H1 (cell line): ENCODE results near the gene PDE1C. TPM values are rescaled to one million over a fixed set of nuclear protein-coding genes. Genes with fewer than 3 reads are reported as not detected.

Experiments used
- CTCF ChIA-PET: fragments of 300-600 bp; sonication (Branson Sonifier 250); formaldehyde crosslinking; loops from one replicate; lab custom pipeline; 2021; ENCODE audit not compliant: partially characterized antibody; lab: Charles Lee
- POLR2A ChIA-PET: fragments of 300-600 bp; sonication (Branson Sonifier 250); formaldehyde crosslinking; loops from one replicate; lab custom pipeline; 2021; ENCODE audit warnings: inconsistent platforms; ENCODE audit not compliant: partially characterized antibody; lab: Charles Lee
- DNase-seq, 2 experiments: peaks; one replicate each; pipeline versions ENCODE4 v3.0.0 to v3.0.0-alpha.2; 2010 to 2022; ENCODE audit warnings: low spot score in 2 of 2, low read depth in 1 of 2, mixed read lengths in 1 of 2
- FAIRE-seq: peaks from 2 replicates; lab custom pipeline; 2011; peaks lifted over from hg19 to GRCh38; lab: Jason Lieb, UNC
- H2AFZ ChIP-seq: 2 replicates; pipeline ENCODE4 v1.8.1; 2012; ENCODE audit warnings: low read length, inconsistent platforms
- H2AK5ac ChIP-seq: 2 replicates; pipeline ENCODE4 v1.6.1; 2013; ENCODE audit warnings: low read depth, low read length
- H2BK120ac ChIP-seq: replicated peaks from 2 replicates; pipeline ENCODE3; 2013; ENCODE audit warnings: low read depth, low read length, inconsistent platforms
- H2BK12ac ChIP-seq: 2 replicates; pipeline ENCODE4 v1.6.1; 2013; ENCODE audit warnings: low read depth, low read length
- H2BK15ac ChIP-seq: 2 replicates; pipeline ENCODE4 v1.6.1; 2013; ENCODE audit warnings: low read length
- H2BK20ac ChIP-seq: 2 replicates; pipeline ENCODE4 v1.6.1; 2013; ENCODE audit warnings: low read length
- H2BK5ac ChIP-seq: 2 replicates; pipeline ENCODE4 v1.6.1; 2013; ENCODE audit warnings: low read depth, low read length
- H3K14ac ChIP-seq: 2 replicates; pipeline ENCODE4 v1.6.1; 2013; ENCODE audit warnings: inconsistent platforms; ENCODE audit not compliant: insufficient read length
- H3K18ac ChIP-seq: 2 replicates; pipeline ENCODE4 v1.6.1; 2013; ENCODE audit warnings: low read length; ENCODE audit errors: extremely low read depth
- H3K23ac ChIP-seq: 2 replicates; pipeline ENCODE4 v1.6.1; 2013; ENCODE audit warnings: inconsistent platforms; ENCODE audit not compliant: insufficient read length
- H3K23me2 ChIP-seq: 2 replicates; pipeline ENCODE4 v1.6.1; 2013; ENCODE audit warnings: low read depth, low read length
- H3K27ac ChIP-seq: 2 replicates; pipeline ENCODE4 v1.6.1; 2011; ENCODE audit warnings: low read depth, low read length, inconsistent platforms
- H3K27me3 ChIP-seq, 4 experiments: replicated peaks in 1 of 4; 1 replicate in 1 of 4; 2 replicates in 3 of 4; pipeline versions ENCODE4 v1.6.1 to v1.8.1; 2011 to 2013; ENCODE audit warnings: low read length in 3 of 4, mild to moderate bottlenecking in 3 of 4, inconsistent platforms in 2 of 4, mixed read lengths in 2 of 4, moderate library complexity in 1 of 4; ENCODE audit not compliant: control insufficient read depth in 3 of 4, insufficient read depth in 3 of 4; ENCODE audit errors: extremely low read depth in 1 of 4
- H3K36me3 ChIP-seq, 4 experiments: 2 replicates each; pipeline versions ENCODE4 v1.6.1 to v1.8.1; 2011 to 2013; ENCODE audit warnings: mild to moderate bottlenecking in 4 of 4, low read length in 3 of 4, moderate library complexity in 2 of 4, control low read depth in 1 of 4, inconsistent platforms in 1 of 4; ENCODE audit not compliant: insufficient read depth in 4 of 4, control insufficient read depth in 2 of 4
- H3K4ac ChIP-seq: replicated peaks from 2 replicates; pipeline ENCODE3; 2013; ENCODE audit warnings: low read length, low read depth, mixed read lengths, inconsistent platforms; ENCODE audit not compliant: insufficient read length
- H3K4me1 ChIP-seq, 4 experiments: replicated peaks in 1 of 4; 1 replicate in 1 of 4; 2 replicates in 3 of 4; pipeline versions ENCODE4 v1.6.1 to v1.8.1; 2011 to 2013; ENCODE audit warnings: low read length in 3 of 4, inconsistent platforms in 2 of 4, mixed read lengths in 1 of 4; ENCODE audit not compliant: insufficient read depth in 4 of 4, control insufficient read depth in 3 of 4
- H3K4me2 ChIP-seq, 2 experiments: 2 replicates each; pipeline versions ENCODE4 v1.6.1 to v1.8.1; 2011 to 2013; ENCODE audit warnings: low read depth in 2 of 2, low read length in 2 of 2, control low read depth in 1 of 2, inconsistent platforms in 1 of 2, mild to moderate bottlenecking in 1 of 2; ENCODE audit not compliant: insufficient read depth in 1 of 2
- H3K4me3 ChIP-seq, 4 experiments: fragments of 200-600, 300-600 bp in 1 of 4; sonication (generic), shearing (Covaris generic), sonication (Bioruptor Twin) in 1 of 4; 2 replicates each; pipeline versions ENCODE4 v1.5.1 to v1.8.1; 2011 to 2016; ENCODE audit warnings: low read length in 4 of 4, low read depth in 3 of 4, control low read depth in 2 of 4, inconsistent platforms in 2 of 4, mild to moderate bottlenecking in 2 of 4, mixed read lengths in 1 of 4, moderate library complexity in 1 of 4; ENCODE audit not compliant: insufficient read depth in 2 of 4; ENCODE audit errors: extremely low read depth in 1 of 4
- H3K56ac ChIP-seq: replicated peaks from 2 replicates; pipeline ENCODE3; 2013; ENCODE audit warnings: low read depth, mild to moderate bottlenecking, mixed read lengths, low read length, inconsistent platforms; ENCODE audit not compliant: insufficient read length
- H3K79me1 ChIP-seq: 2 replicates; pipeline ENCODE4 v1.6.1; 2013; ENCODE audit warnings: low read depth, low read length, control low read depth
- H3K79me2 ChIP-seq, 2 experiments: 2 replicates each; pipeline versions ENCODE4 v1.6.1 to v1.8.1; 2012 to 2013; ENCODE audit warnings: low read length in 2 of 2, mild to moderate bottlenecking in 2 of 2, inconsistent platforms in 1 of 2; ENCODE audit not compliant: insufficient read depth in 2 of 2, control insufficient read depth in 1 of 2
- H3K9ac ChIP-seq, 4 experiments: replicated peaks in 1 of 4; 1 replicate in 1 of 4; 2 replicates in 3 of 4; pipeline versions ENCODE4 v1.6.1 to v1.8.1; 2011 to 2013; ENCODE audit warnings: low read depth in 3 of 4, low read length in 3 of 4, control low read depth in 2 of 4, mild to moderate bottlenecking in 2 of 4, moderate library complexity in 2 of 4, inconsistent platforms in 1 of 4; ENCODE audit errors: extremely low read depth in 1 of 4
- H3K9me3 ChIP-seq, 2 experiments: 2 replicates each; pipeline versions ENCODE4 v1.6.1 to v1.8.1; 2012 to 2013; ENCODE audit warnings: mild to moderate bottlenecking in 2 of 2, moderate library complexity in 2 of 2, control low read depth in 1 of 2, inconsistent platforms in 1 of 2, low read depth in 1 of 2, low read length in 1 of 2, mixed read lengths in 1 of 2; ENCODE audit not compliant: insufficient read depth in 2 of 2
- H4K20me1 ChIP-seq, 2 experiments: replicated peaks in 1 of 2; 2 replicates each; pipeline versions ENCODE3 to v1.8.1; 2011 to 2013; ENCODE audit warnings: inconsistent platforms in 2 of 2, low read length in 2 of 2, mild to moderate bottlenecking in 1 of 2; ENCODE audit not compliant: insufficient read depth in 2 of 2, control insufficient read depth in 1 of 2
- H4K5ac ChIP-seq: 2 replicates; pipeline ENCODE4 v1.6.1; 2013; ENCODE audit warnings: low read length, low read depth, mixed read lengths, inconsistent platforms; ENCODE audit not compliant: insufficient read length
- H4K8ac ChIP-seq: 2 replicates; pipeline ENCODE4 v1.8.0; 2013; ENCODE audit warnings: mild to moderate bottlenecking, moderate library complexity, low read length, inconsistent platforms; ENCODE audit not compliant: insufficient read depth; ENCODE audit errors: extremely low read depth
- H4K91ac ChIP-seq: replicated peaks from 2 replicates; pipeline ENCODE3; 2013; ENCODE audit warnings: low read length, mixed read lengths, inconsistent platforms; ENCODE audit not compliant: insufficient read length
- CBX5 ChIP-seq: fragments of 300-800, 300-1000 bp; sonication (generic); IDR thresholded peaks from 2 replicates; pipeline ENCODE4 v1.7.1; 2016; ENCODE audit warnings: antibody characterized with exemption, low read length, low read depth
- CHD1 ChIP-seq: IDR thresholded peaks from 2 replicates; pipeline ENCODE4 v1.6.1; 2012; ENCODE audit warnings: low read depth, low read length, improper control_type of control experiment
- CREB1 ChIP-seq: IDR thresholded peaks from 2 replicates; pipeline ENCODE4 v1.6.1; 2012; ENCODE audit warnings: inconsistent platforms
- KDM1A ChIP-seq: fragments of 200-600, 300-600 bp; sonication (generic); IDR thresholded peaks from 2 replicates; pipeline ENCODE4 v1.7.1; 2016; ENCODE audit warnings: mild to moderate bottlenecking, low read length, borderline replicate concordance
- PHF8 ChIP-seq: fragments of 200-600 bp; sonication (generic); conservative IDR thresholded peaks from 2 replicates; pipeline ENCODE4 v1.7.1; 2012; ENCODE audit warnings: low read depth, mild to moderate bottlenecking, inconsistent platforms, low read length, moderate library complexity
- POLR2AphosphoS5 ChIP-seq: IDR thresholded peaks from 2 replicates; pipeline ENCODE4 v1.6.1; 2011; ENCODE audit warnings: low read depth, low read length
- POU5F1 ChIP-seq: IDR thresholded peaks from 2 replicates; pipeline ENCODE4 v1.6.1; 2011; ENCODE audit warnings: low read depth, mild to moderate bottlenecking, low read length, moderate library complexity
- RXRA ChIP-seq: IDR thresholded peaks from 2 replicates; pipeline ENCODE4 v1.6.1; 2011; ENCODE audit warnings: low read depth, mild to moderate bottlenecking, low read length, moderate library complexity; ENCODE audit not compliant: insufficient read depth
- SAP30 ChIP-seq: fragments of 300-600 bp; sonication (generic); IDR thresholded peaks from 2 replicates; pipeline ENCODE4 v1.7.1; 2012; ENCODE audit warnings: low read length, moderate library complexity, mild to moderate bottlenecking, inconsistent platforms; ENCODE audit not compliant: insufficient read depth, insufficient replicate concordance
- TEAD4 ChIP-seq: IDR thresholded peaks from 2 replicates; pipeline ENCODE4 v1.6.1; 2012; ENCODE audit warnings: low read depth, low read length, inconsistent platforms, mixed read lengths
- WGBS, 2 experiments: shearing (Covaris generic) in 1 of 2; methylation state at CpG; one replicate each; pipeline versions ENCODE4 v1.1.6 to v1.1.7; 2013 to 2015; ENCODE audit warnings: low lambda C conversion rate in 2 of 2, mixed read lengths in 2 of 2, inconsistent platforms in 1 of 2, low coverage in 1 of 2, missing lambda C conversion rate in 1 of 2; ENCODE audit not compliant: insufficient replicate concordance in 2 of 2, insufficient coverage in 1 of 2, insufficient read length in 1 of 2; ENCODE audit errors: extremely low coverage in 1 of 2, missing lambda C conversion rate in 1 of 2; 5-methylcytosine and 5-hydroxymethylcytosine counted together
- polyA plus RNA-seq, 7 experiments: library from polyadenylated mRNA; depleted of rRNA in 3 of 7; stranded (reverse) in 5 of 7; unstranded in 2 of 7; fragments of >200 nt in 5 of 7; fragments of 200-250 nt in 2 of 7; gene quantifications; 1 replicate in 5 of 7; 2 replicates in 1 of 7; 4 replicates in 1 of 7; pipeline versions ENCODE4 v1.2.1 to v1.2.3, GENCODE V29; 2011 to 2013; ENCODE audit warnings: missing spikeins in 2 of 7, mixed read lengths in 2 of 7
- total RNA-seq: library from RNA; stranded (reverse); fragmentation: NEBNext Ultra II Directional; extraction: Animal tissue kit (Norgen Biotek cat#: 25700); gene quantifications from 2 replicates; pipeline ENCODE4 v1.2.1, GENCODE V29; 2021
- TF ChIP-seq, protein P1 (sequence below): IDR thresholded peaks from 2 replicates; pipeline ENCODE4 v1.6.1; 2012; ENCODE audit warnings: inconsistent platforms
- TF ChIP-seq, protein P2 (sequence below): IDR thresholded peaks from 2 replicates; pipeline ENCODE4 v1.6.1; 2012; ENCODE audit warnings: inconsistent platforms

PDE1C gene
- total and polyA plus RNA-seq, 2 of the 8 experiments (the other 6 are each of a cell fraction or from before 2014, with no cell fraction given): 0.11 to 1.1 TPM

DNA sequence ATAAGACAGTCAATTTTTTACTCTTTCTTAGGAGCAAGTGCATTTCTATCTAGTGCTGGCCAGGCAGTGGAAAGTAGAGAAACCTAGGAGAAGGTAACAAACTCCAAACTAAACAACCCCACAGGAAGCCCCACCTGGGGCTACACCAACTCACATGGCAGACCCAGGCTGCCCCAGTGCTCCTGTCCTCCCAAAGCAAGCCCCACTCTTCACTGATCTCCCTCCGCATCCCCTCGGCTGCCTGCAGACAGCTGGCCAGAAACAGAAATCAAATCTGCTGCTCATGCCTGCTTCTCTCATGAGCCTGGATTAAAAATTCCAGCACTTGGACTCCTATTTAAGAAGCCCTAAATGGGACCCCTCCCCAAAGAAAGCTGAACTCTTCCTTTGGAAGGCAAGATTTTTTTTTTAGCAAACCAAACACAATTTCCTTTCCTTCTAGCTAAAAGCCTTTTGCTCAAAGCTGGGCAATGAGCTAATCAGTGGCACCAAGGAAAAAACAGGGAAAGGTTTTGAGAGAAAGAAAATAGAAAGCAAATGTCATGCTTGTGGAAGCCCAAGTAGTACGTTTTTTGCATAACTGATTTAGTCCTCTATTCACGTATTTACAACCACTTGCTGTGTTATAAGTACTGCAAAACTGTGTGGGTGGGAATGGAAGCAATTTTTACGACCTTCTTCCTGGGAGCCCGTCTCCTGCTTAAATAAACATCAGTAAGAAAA, 10.8 kb downstream of the PDE1C start:
- Histone ChIP-seq H2BK20ac (no peak overlapping the region), H3K23me2 (no peaks in the 10 kb centered on the region; the same call in 1 of the 2 replicates), H3K4me1 (peaks cover 0 to 7% (median 5%) of the 10 kb centered on the region in 4 experiments; a peak in 4 of 7 replicates), H2BK12ac (no peak overlapping the region), H3K79me2 (no peaks in the 10 kb centered on the region), H2AK5ac (no peak overlapping the region), H2BK120ac (no peak overlapping the region), H4K8ac (no peak overlapping the region), H3K4me2 (no peak overlapping the region), H3K18ac (no peak overlapping the region), H3K23ac (no peak overlapping the region), H3K4me3 (no peak overlapping the region), H3K27ac (no peak overlapping the region), H4K5ac (no peak overlapping the region), H3K36me3 (no peaks in the 10 kb centered on the region), H3K14ac (no peak overlapping the region), H2AFZ (no peak overlapping the region; the same call in 1 of the 2 replicates), H2BK5ac (no peak overlapping the region), H2BK15ac (no peak overlapping the region), H3K4ac (no peak overlapping the region), H4K91ac (no peak overlapping the region), H3K9me3 (no peaks in the 10 kb centered on the region), H4K20me1 (no peaks in the 10 kb centered on the region), H3K9ac (no peak overlapping the region; a peak in 1 of 7 replicates), H3K79me1 (no peaks in the 10 kb centered on the region), H3K56ac (no peak overlapping the region), H3K27me3 (no peaks in the 10 kb centered on the region; a peak in 1 of 7 replicates)
- ChIA-PET CTCF (interaction anchor here (0.7 to 8.0 kb wide), 11 partner anchors 9 to 617 kb away, joined by 3 to 43 read pairs (median 3); partner anchors contain the start of gene PDE1C), POLR2A (interaction anchor here (0.7 kb wide), 1 partner anchor 11 kb away, joined by 3 read pairs; the partner anchor contains the start of gene PDE1C)
- FAIRE-seq: no peak
- WGBS, 2 experiments: 55% methylated on average over 6 of the region's 6 CpGs; no CpG with 5 or more reads in 1 of the 2 experiments
- DNase-seq: no peak
- no peak for TF ChIP-seq CBX5
- TF ChIP-seq, protein P1, sequence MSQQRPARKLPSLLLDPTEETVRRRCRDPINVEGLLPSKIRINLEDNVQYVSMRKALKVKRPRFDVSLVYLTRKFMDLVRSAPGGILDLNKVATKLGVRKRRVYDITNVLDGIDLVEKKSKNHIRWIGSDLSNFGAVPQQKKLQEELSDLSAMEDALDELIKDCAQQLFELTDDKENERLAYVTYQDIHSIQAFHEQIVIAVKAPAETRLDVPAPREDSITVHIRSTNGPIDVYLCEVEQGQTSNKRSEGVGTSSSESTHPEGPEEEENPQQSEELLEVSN: no peak
- TF ChIP-seq PHF8: no peak
- TF ChIP-seq CHD1: no peak
- no peak for TF ChIP-seq POU5F1
- TF ChIP-seq POLR2AphosphoS5: no peak
- TF ChIP-seq KDM1A: no peak
- no peak for TF ChIP-seq RXRA
- TF ChIP-seq, protein P2, sequence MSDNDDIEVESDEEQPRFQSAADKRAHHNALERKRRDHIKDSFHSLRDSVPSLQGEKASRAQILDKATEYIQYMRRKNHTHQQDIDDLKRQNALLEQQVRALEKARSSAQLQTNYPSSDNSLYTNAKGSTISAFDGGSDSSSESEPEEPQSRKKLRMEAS: no peak
- TF ChIP-seq SAP30: no peak
- no peak for TF ChIP-seq CREB1
- TF ChIP-seq TEAD4: no peak
